ENCODE results near the gene PCDHB5. TPM values are rescaled to one million over a fixed set of nuclear protein-coding genes. Genes with fewer than 3 reads are reported as not detected.
"Not testable (repeated sequence)": the region's sequence is repeated elsewhere in the genome, so short reads cannot be mapped to it uniquely, and the experiment has no call there.

Gene PCDHB5
- total and polyA plus RNA-seq, 3 experiments from 2014 or later = not detected

- H3K4me3 Mint-ChIP-seq; H3K4me3 ChIP-seq (ENCODE audit: low read length); H3K27ac ChIP-seq (ENCODE audit: low read depth, low read length); H3K36me3 Mint-ChIP-seq; H3K27me3 ChIP-seq (ENCODE audit: insufficient read depth, low read length, poor library complexity, severe bottlenecking); H3K36me3 ChIP-seq (ENCODE audit: insufficient read depth, low read length); H3K27ac Mint-ChIP-seq; CTCF ChIA-PET; DNase-seq; H3K4me1 ChIP-seq (ENCODE audit: insufficient read depth, low read length); POLR2A ChIA-PET; H3K9me3 ChIP-seq (ENCODE audit: low read length): not testable (repeated sequence)
- Mint-ChIP-seq H3K27me3 (peaks cover 7 to 16% of the 10 kb centered on the region in 2 donors), H3K4me1 (peaks cover 5 to 10% (median 6%) of the 10 kb centered on the region in 3 donors), H3K9me3 (peaks cover 16 to 45% (median 36%) of the 10 kb centered on the region in 5 donors)
These were observed 2.3 kb downstream of the PCDHB5 start for GRCh38 chr5:141137346-141137745.

- no peaks in the 10 kb centered on the region for H3K4me1 ChIP-seq (ENCODE audit: insufficient read depth, low read length)
- H3K9me3 ChIP-seq (ENCODE audit: low read length) = no peaks in the 10 kb centered on the region
- no peak within 1 kb of the TSS for H3K27ac Mint-ChIP-seq
- ChIA-PET POLR2A (no interaction called here), CTCF (no interaction called here)
- H3K4me1 Mint-ChIP-seq = peaks cover 0 to 6% (median 5%) of the 10 kb centered on the region in 3 donors
- no peak within 1 kb of the TSS for H3K4me3 ChIP-seq (ENCODE audit: low read length)
- peak within 1 kb of the TSS in 4 of 7 donors; percentile 8 to 79 (median 26) for H3K4me3 Mint-ChIP-seq
- H3K9me3 Mint-ChIP-seq = peaks cover 4 to 22% (median 21%) of the 10 kb centered on the region in 5 donors
- peaks cover 8 to 42% of the 10 kb centered on the region in 2 donors for H3K27me3 Mint-ChIP-seq
- no peak for DNase-seq
- no peak within 1 kb of the TSS for H3K27ac ChIP-seq (ENCODE audit: low read depth, low read length)
- H3K36me3 ChIP-seq (ENCODE audit: insufficient read depth, low read length) = no peaks in the 10 kb centered on the region
- H3K36me3 Mint-ChIP-seq = peaks cover 0 to 4% (median 0%) of the 10 kb centered on the region in 3 donors
- H3K27me3 ChIP-seq (ENCODE audit: insufficient read depth, low read length, poor library complexity, severe bottlenecking) = no peaks in the 10 kb centered on the region
These were observed 14.8 kb downstream of the PCDHB5 start, which contains the start of gene PCDHB6 for GRCh38 chr5:141149812-141150211. PCDHB6 (plus strand) TSS chr5:141150057; CDS start chr5:141150258, 201 bp downstream.

- Histone ChIP-seq H3K4me1 (ENCODE audit: insufficient read depth, low read length) (no peaks in the 10 kb centered on the region), H3K4me3 (ENCODE audit: low read length) (no peak overlapping the region), H3K36me3 (ENCODE audit: insufficient read depth, low read length) (no peaks in the 10 kb centered on the region), H3K27me3 (ENCODE audit: insufficient read depth, low read length, poor library complexity, severe bottlenecking) (no peaks in the 10 kb centered on the region), H3K27ac (ENCODE audit: low read depth, low read length) (no peak overlapping the region), H3K9me3 (ENCODE audit: low read length) (no peaks in the 10 kb centered on the region)
- POLR2A ChIA-PET = no interaction called here
- Mint-ChIP-seq H3K4me3 (no peak overlapping the region), H3K27me3 (peaks cover 8 to 45% of the 10 kb centered on the region in 2 donors), H3K4me1 (peaks cover 0 to 6% (median 5%) of the 10 kb centered on the region in 3 donors), H3K9me3 (peaks cover 8 to 22% (median 21%) of the 10 kb centered on the region in 5 donors), H3K36me3 (peaks cover 0 to 4% (median 0%) of the 10 kb centered on the region in 3 donors), H3K27ac (no peak overlapping the region)
- DNase-seq = no peak
- CTCF ChIA-PET = no interaction called here
These were observed 15.4 kb downstream of the PCDHB5 start for GRCh38 chr5:141150224-141150992.

GRCh38 chr5:141150993-141151325, 16.0 kb downstream of the PCDHB5 start:
- POLR2A ChIA-PET = no interaction called here

GRCh38 chr5:141151632-141152031, 16.6 kb downstream of the PCDHB5 start:
- H3K4me1 ChIP-seq (ENCODE audit: insufficient read depth, low read length); CTCF ChIA-PET; H3K27ac Mint-ChIP-seq; H3K36me3 Mint-ChIP-seq; POLR2A ChIA-PET; H3K27me3 ChIP-seq (ENCODE audit: insufficient read depth, low read length, poor library complexity, severe bottlenecking); H3K36me3 ChIP-seq (ENCODE audit: insufficient read depth, low read length); H3K4me3 ChIP-seq (ENCODE audit: low read length); H3K27ac ChIP-seq (ENCODE audit: low read depth, low read length); H3K9me3 ChIP-seq (ENCODE audit: low read length); H3K4me1 Mint-ChIP-seq; DNase-seq; H3K4me3 Mint-ChIP-seq: not testable (repeated sequence)
- Mint-ChIP-seq H3K9me3 (peaks cover 18 to 31% (median 24%) of the 10 kb centered on the region in 5 donors), H3K27me3 (peaks cover 12 to 46% of the 10 kb centered on the region in 2 donors)

More at GRCh38 chr5:141150993-141151325, 16.0 kb downstream of the PCDHB5 start:
- H3K4me3 ChIP-seq (ENCODE audit: low read length) = no peak overlapping the region
- no peaks in the 10 kb centered on the region for H3K4me1 ChIP-seq (ENCODE audit: insufficient read depth, low read length)
- H3K9me3 ChIP-seq (ENCODE audit: low read length) = no peaks in the 10 kb centered on the region
- H3K36me3 ChIP-seq (ENCODE audit: insufficient read depth, low read length) = no peaks in the 10 kb centered on the region
- CTCF ChIA-PET = no interaction called here
- Mint-ChIP-seq H3K36me3 (peaks cover 0 to 4% (median 0%) of the 10 kb centered on the region in 3 donors), H3K27me3 (peaks cover 11 to 47% of the 10 kb centered on the region in 2 donors), H3K9me3 (peaks cover 11 to 24% (median 21%) of the 10 kb centered on the region in 5 donors), H3K4me1 (peaks cover 0 to 6% (median 5%) of the 10 kb centered on the region in 3 donors), H3K27ac (no peak overlapping the region), H3K4me3 (no peak overlapping the region)
- H3K27ac ChIP-seq (ENCODE audit: low read depth, low read length) = no peak overlapping the region
- no peaks in the 10 kb centered on the region for H3K27me3 ChIP-seq (ENCODE audit: insufficient read depth, low read length, poor library complexity, severe bottlenecking)
- DNase-seq = no peak

- H3K4me1 ChIP-seq (ENCODE audit: insufficient read depth, low read length); H3K9me3 ChIP-seq (ENCODE audit: low read length); H3K27ac Mint-ChIP-seq; H3K4me3 ChIP-seq (ENCODE audit: low read length); CTCF ChIA-PET; H3K36me3 ChIP-seq (ENCODE audit: insufficient read depth, low read length); DNase-seq; POLR2A ChIA-PET; H3K4me1 Mint-ChIP-seq; H3K27me3 ChIP-seq (ENCODE audit: insufficient read depth, low read length, poor library complexity, severe bottlenecking); H3K4me3 Mint-ChIP-seq; H3K27ac ChIP-seq (ENCODE audit: low read depth, low read length); H3K36me3 Mint-ChIP-seq: not testable (repeated sequence)
- peaks cover 13 to 50% of the 10 kb centered on the region in 2 donors for H3K27me3 Mint-ChIP-seq
- peaks cover 22 to 36% (median 26%) of the 10 kb centered on the region in 5 donors for H3K9me3 Mint-ChIP-seq
These were observed 17.1 kb downstream of the PCDHB5 start for GRCh38 chr5:141152096-141152495.

- peaks cover 14 to 51% of the 10 kb centered on the region in 2 donors for H3K27me3 Mint-ChIP-seq
- H3K9me3 ChIP-seq (ENCODE audit: low read length) = no peaks in the 10 kb centered on the region
- H3K36me3 ChIP-seq (ENCODE audit: insufficient read depth, low read length) = no peaks in the 10 kb centered on the region
- no peak overlapping the region for H3K4me3 Mint-ChIP-seq
- H3K4me1 Mint-ChIP-seq = no peaks in the 10 kb centered on the region
- H3K36me3 Mint-ChIP-seq = peaks cover 0 to 3% (median 0%) of the 10 kb centered on the region in 3 donors
- peaks cover 18 to 36% (median 31%) of the 10 kb centered on the region in 5 donors for H3K9me3 Mint-ChIP-seq
- CTCF ChIA-PET = interaction anchor here (0.6 kb wide), 2 partner anchors 11 to 13 kb away, joined by 3 read pairs; no protein-coding TSS in a partner anchor
- no peaks in the 10 kb centered on the region for H3K27me3 ChIP-seq (ENCODE audit: insufficient read depth, low read length, poor library complexity, severe bottlenecking)
- H3K4me1 ChIP-seq (ENCODE audit: insufficient read depth, low read length) = no peaks in the 10 kb centered on the region
- POLR2A ChIA-PET = no interaction called here
- no peak overlapping the region for H3K27ac Mint-ChIP-seq
- DNase-seq = no peak
- no peak overlapping the region for H3K4me3 ChIP-seq (ENCODE audit: low read length)
- H3K27ac ChIP-seq (ENCODE audit: low read depth, low read length) = no peak overlapping the region
These were observed 20.8 kb downstream of the PCDHB5 start for GRCh38 chr5:141155540-141156374.

GRCh38 chr5:141157356-141157755, 22.4 kb downstream of the PCDHB5 start:
- H3K4me1 Mint-ChIP-seq; H3K27ac ChIP-seq (ENCODE audit: low read depth, low read length); H3K27ac Mint-ChIP-seq; DNase-seq; H3K36me3 Mint-ChIP-seq; H3K4me3 ChIP-seq (ENCODE audit: low read length); H3K36me3 ChIP-seq (ENCODE audit: insufficient read depth, low read length); CTCF ChIA-PET; H3K9me3 ChIP-seq (ENCODE audit: low read length); H3K27me3 ChIP-seq (ENCODE audit: insufficient read depth, low read length, poor library complexity, severe bottlenecking); POLR2A ChIA-PET; H3K4me3 Mint-ChIP-seq; H3K4me1 ChIP-seq (ENCODE audit: insufficient read depth, low read length): not testable (repeated sequence)
- H3K27me3 Mint-ChIP-seq = peaks cover 12 to 42% of the 10 kb centered on the region in 2 donors
- H3K9me3 Mint-ChIP-seq = peaks cover 13 to 30% (median 23%) of the 10 kb centered on the region in 5 donors

All from CD8-positive, alpha-beta memory T cell (primary cell).